Stomach (tissue), 4 donors: ENCODE measurements around the gene RPS2.
"Not testable (repeated sequence)": the region's sequence is repeated elsewhere in the genome, so short reads cannot be mapped to it uniquely, and the experiment has no call there.

Experiments used
- EP300 ChIP-seq: sonication (generic); formaldehyde crosslinking; IDR thresholded peaks from one replicate; pipeline ENCODE4 v1.6.1; 2017; ENCODE audit warnings: antibody characterized with exemption
- POLR2A ChIP-seq, 4 donors: fragments of 450-650 bp; IDR thresholded peaks; one replicate each; pipeline ENCODE4 v1.6.1; 2016; ENCODE audit warnings: antibody characterized with exemption in 4 of 4, control low read depth in 2 of 4, mild to moderate bottlenecking in 1 of 4, moderate library complexity in 1 of 4
- POLR2AphosphoS5 ChIP-seq, 3 donors: sonication (generic); formaldehyde crosslinking; IDR thresholded peaks; one replicate each; pipeline ENCODE4 v1.6.1; 2016; ENCODE audit warnings: antibody characterized with exemption in 3 of 3
- TF ChIP-seq, protein P1 (sequence below), 7 experiments: fragments of 450-650 bp in 4 of 7; fragments of 200-600 bp in 3 of 7; sonication (generic) in 3 of 7; IDR thresholded peaks; one replicate each; pipeline ENCODE4 v1.5.1; 2016 to 2019; ENCODE audit warnings: antibody characterized with exemption in 7 of 7, control low read depth in 2 of 7, mild to moderate bottlenecking in 1 of 7

DNA sequence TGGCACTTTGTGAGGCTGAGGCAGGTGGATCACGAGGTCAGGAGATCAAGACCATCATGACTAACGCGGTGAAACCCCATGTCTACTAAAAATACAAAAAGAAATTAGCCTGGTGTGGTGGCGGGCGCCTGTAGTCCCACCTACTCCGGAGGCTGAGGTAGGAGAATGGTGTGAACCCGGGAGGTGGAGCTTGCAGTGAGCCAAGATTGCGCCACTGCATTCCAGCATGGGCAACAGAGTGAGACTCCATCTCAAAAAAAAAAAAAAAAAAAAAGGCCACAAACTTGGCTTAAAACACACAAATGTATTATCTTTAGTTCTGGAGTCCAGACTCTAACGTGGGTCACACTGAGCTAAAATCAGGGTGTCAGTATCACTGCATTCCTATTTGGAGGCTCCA, 47.1 kb upstream of the RPS2 start:
- TF ChIP-seq, protein P1, sequence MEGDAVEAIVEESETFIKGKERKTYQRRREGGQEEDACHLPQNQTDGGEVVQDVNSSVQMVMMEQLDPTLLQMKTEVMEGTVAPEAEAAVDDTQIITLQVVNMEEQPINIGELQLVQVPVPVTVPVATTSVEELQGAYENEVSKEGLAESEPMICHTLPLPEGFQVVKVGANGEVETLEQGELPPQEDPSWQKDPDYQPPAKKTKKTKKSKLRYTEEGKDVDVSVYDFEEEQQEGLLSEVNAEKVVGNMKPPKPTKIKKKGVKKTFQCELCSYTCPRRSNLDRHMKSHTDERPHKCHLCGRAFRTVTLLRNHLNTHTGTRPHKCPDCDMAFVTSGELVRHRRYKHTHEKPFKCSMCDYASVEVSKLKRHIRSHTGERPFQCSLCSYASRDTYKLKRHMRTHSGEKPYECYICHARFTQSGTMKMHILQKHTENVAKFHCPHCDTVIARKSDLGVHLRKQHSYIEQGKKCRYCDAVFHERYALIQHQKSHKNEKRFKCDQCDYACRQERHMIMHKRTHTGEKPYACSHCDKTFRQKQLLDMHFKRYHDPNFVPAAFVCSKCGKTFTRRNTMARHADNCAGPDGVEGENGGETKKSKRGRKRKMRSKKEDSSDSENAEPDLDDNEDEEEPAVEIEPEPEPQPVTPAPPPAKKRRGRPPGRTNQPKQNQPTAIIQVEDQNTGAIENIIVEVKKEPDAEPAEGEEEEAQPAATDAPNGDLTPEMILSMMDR (IDR thresholded peaks at IDR 0.05): not testable (repeated sequence)
- TF ChIP-seq POLR2A (IDR thresholded peaks at IDR 0.05); EP300; POLR2AphosphoS5 (IDR thresholded peaks at IDR 0.05): not testable (repeated sequence)
